Esophagus squamous epithelium (tissue), 5 donors: ENCODE data around the gene ANKRD60. TPM values are rescaled to one million over a fixed set of nuclear protein-coding genes. Genes with fewer than 3 reads are reported as not detected.

ENCODE experiments used
- DNase-seq: peaks from one replicate; lab custom pipeline; 2025; lab: John Stamatoyannopoulos, UW
- H3K27ac ChIP-seq, 4 donors: fragments of 200-600 bp; sonication (generic); one replicate each; pipeline ENCODE4 v1.5.1; 2016 to 2019; ENCODE audit warnings: mild to moderate bottlenecking in 1 of 4
- H3K27me3 ChIP-seq, 4 donors: fragments of 200-600 bp; sonication (generic); 1 replicate in 3 of 4; 2 replicates in 1 of 4; pipeline versions ENCODE4 v1.5.1 to v1.6.0; 2017 to 2021; ENCODE audit warnings: antibody characterized with exemption in 1 of 4
- H3K36me3 ChIP-seq, 3 donors: fragments of 200-600 bp; sonication (generic); one replicate each; pipeline ENCODE4 v1.5.1; 2016 to 2019
- H3K4me1 ChIP-seq, 3 donors: fragments of 200-600 bp; sonication (generic); one replicate each; pipeline ENCODE4 v1.5.1; 2017 to 2019
- H3K4me3 ChIP-seq, 4 donors: fragments of 200-600 bp; sonication (generic); 1 replicate in 3 of 4; 2 replicates in 1 of 4; pipeline ENCODE4 v1.5.1; 2016 to 2019; ENCODE audit warnings: mild to moderate bottlenecking in 2 of 4, moderate library complexity in 1 of 4
- H3K9me3 ChIP-seq, 3 donors: fragments of 200-600 bp; sonication (generic); one replicate each; pipeline ENCODE4 v1.5.1; 2016 to 2019
- POLR2A ChIP-seq, 4 donors: fragments of 450-650 bp; IDR thresholded peaks; one replicate each; pipeline ENCODE4 v1.6.1; 2017; ENCODE audit warnings: antibody characterized with exemption in 4 of 4, mild to moderate bottlenecking in 4 of 4, moderate library complexity in 3 of 4
- WGBS, 2 donors: methylation state at CpG; one replicate each; pipeline ENCODE4 v1.1.5; 2018; 5-methylcytosine and 5-hydroxymethylcytosine counted together
- intact Hi-C: fragments of 100-400 bp; cut with DNase I; formaldehyde crosslinking; loops from one replicate; pipeline ENCODE4 v1.15.0; 2022
- total RNA-seq, 4 donors: library from RNA; depleted of rRNA; stranded (reverse); fragments of >200 nt; gene quantifications; one replicate each; pipeline ENCODE4 v1.1.0, GENCODE V29; 2016
- TF ChIP-seq, protein P1 (sequence below), 6 experiments: fragments of 450-650 bp in 4 of 6; fragments of 200-600 bp in 2 of 6; sonication (generic) in 2 of 6; IDR thresholded peaks; one replicate each; pipeline ENCODE4 v1.5.1; 2016 to 2019; ENCODE audit warnings: antibody characterized with exemption in 6 of 6, mild to moderate bottlenecking in 4 of 6, moderate library complexity in 4 of 6
- donor health status: DM: yes; HTN: yes; CAD: no.

Gene ANKRD60
- total RNA-seq, 4 donors from 2014 or later, result not detected

DNA sequence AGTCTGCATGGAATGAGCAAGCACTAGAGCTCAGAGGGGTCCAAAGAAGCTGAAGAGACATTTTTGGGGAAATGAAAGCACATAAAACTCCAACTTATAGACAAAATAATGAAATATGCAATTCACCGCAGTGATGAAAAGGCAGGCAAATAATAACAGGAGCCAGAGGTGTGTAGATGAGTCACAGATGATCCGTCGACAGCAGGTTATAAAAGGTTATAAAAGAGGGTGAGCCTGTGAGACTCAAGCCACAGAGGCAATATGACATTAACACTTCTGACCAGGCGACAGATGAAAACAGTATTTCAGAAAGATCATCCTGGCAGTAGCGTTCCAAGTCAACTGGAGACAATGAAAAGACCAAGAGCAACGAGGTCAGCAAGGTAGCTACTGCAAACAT, 35.8 kb upstream of the ANKRD60 start:
- peaks cover 0 to 72% (median 14%) of the 10 kb centered on the region in 3 donors for H3K36me3 ChIP-seq
- intact Hi-C loops, result no loop called here
- H3K27ac ChIP-seq, result no peak overlapping the region
- no peak for DNase-seq
- H3K27me3 ChIP-seq, result no peaks in the 10 kb centered on the region
- H3K4me1 ChIP-seq, result no peaks in the 10 kb centered on the region
- no peaks in the 10 kb centered on the region for H3K9me3 ChIP-seq
- TF ChIP-seq, protein P1, sequence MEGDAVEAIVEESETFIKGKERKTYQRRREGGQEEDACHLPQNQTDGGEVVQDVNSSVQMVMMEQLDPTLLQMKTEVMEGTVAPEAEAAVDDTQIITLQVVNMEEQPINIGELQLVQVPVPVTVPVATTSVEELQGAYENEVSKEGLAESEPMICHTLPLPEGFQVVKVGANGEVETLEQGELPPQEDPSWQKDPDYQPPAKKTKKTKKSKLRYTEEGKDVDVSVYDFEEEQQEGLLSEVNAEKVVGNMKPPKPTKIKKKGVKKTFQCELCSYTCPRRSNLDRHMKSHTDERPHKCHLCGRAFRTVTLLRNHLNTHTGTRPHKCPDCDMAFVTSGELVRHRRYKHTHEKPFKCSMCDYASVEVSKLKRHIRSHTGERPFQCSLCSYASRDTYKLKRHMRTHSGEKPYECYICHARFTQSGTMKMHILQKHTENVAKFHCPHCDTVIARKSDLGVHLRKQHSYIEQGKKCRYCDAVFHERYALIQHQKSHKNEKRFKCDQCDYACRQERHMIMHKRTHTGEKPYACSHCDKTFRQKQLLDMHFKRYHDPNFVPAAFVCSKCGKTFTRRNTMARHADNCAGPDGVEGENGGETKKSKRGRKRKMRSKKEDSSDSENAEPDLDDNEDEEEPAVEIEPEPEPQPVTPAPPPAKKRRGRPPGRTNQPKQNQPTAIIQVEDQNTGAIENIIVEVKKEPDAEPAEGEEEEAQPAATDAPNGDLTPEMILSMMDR (IDR thresholded peaks at IDR 0.05), result no peak
- 60 to 67% methylated on average over 6 of the region's 6 CpGs for WGBS, 2 donors
- H3K4me3 ChIP-seq, result no peak overlapping the region

DNA sequence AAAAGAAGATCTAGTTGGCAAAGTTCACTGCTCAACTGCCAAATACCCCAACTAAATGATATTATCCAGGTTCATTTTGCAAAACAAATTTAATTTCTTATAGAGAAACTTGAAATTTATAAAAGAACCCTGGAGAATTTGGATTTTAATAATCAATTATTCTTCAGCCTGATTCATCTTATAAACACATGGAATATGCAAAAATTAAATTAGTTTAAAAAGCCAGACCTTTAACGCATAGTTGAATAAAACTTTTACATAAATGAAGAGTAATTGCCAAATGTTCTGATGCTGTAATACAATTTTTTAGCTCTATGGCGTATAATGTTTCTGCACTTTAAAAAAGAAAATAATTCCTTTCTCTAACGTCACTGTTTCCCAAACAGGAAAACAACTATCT, 33.2 kb upstream of the ANKRD60 start:
- no peaks in the 10 kb centered on the region for H3K9me3 ChIP-seq
- no peak for TF ChIP-seq POLR2A (IDR thresholded peaks at IDR 0.05)
- TF ChIP-seq, protein P1 (IDR thresholded peaks at IDR 0.05), result no peak
- DNase-seq, result no peak
- H3K4me3 ChIP-seq, result no peak overlapping the region
- H3K36me3 ChIP-seq, result peaks cover 0 to 46% (median 11%) of the 10 kb centered on the region in 3 donors
- H3K4me1 ChIP-seq, result no peaks in the 10 kb centered on the region
- intact Hi-C loops, result no loop called here
- no peaks in the 10 kb centered on the region for H3K27me3 ChIP-seq
- H3K27ac ChIP-seq, result no peak overlapping the region
- WGBS, 2 donors, result 87 to 91% methylated on average over 3 of the region's 3 CpGs

GRCh38 chr20:58260006-58260405, 31.6 kb upstream of the ANKRD60 start:
- Histone ChIP-seq H3K4me1 (no peaks in the 10 kb centered on the region), H3K9me3 (no peaks in the 10 kb centered on the region), H3K4me3 (no peak overlapping the region), H3K27ac (no peak overlapping the region), H3K36me3 (peaks cover 0 to 30% (median 11%) of the 10 kb centered on the region in 3 donors), H3K27me3 (no peaks in the 10 kb centered on the region)
- intact Hi-C loops, result no loop called here
- no peak for DNase-seq
- 82 to 90% methylated on average over 5 of the region's 5 CpGs for WGBS, 2 donors
- TF ChIP-seq, protein P1 (IDR thresholded peaks at IDR 0.05), result no peak
- TF ChIP-seq POLR2A (IDR thresholded peaks at IDR 0.05), result no peak

- intact Hi-C loops, result no loop called here
- WGBS, 2 donors, result 85 to 87% methylated on average over 4 of the region's 4 CpGs
- TF ChIP-seq, protein P1 (IDR thresholded peaks at IDR 0.05), result no peak
- TF ChIP-seq POLR2A (IDR thresholded peaks at IDR 0.05), result no peak
Measured at GRCh38 chr20:58256842-58257241, 28.4 kb upstream of the ANKRD60 start.

GRCh38 chr20:58256307-58256706, 27.9 kb upstream of the ANKRD60 start:
- no peak for DNase-seq
- no peak for TF ChIP-seq POLR2A (IDR thresholded peaks at IDR 0.05)
- TF ChIP-seq, protein P1 (IDR thresholded peaks at IDR 0.05), result no peak
- Histone ChIP-seq H3K9me3 (no peaks in the 10 kb centered on the region), H3K27ac (no peak overlapping the region), H3K36me3 (peaks cover 0 to under 1% (median 0%) of the 10 kb centered on the region in 3 donors), H3K4me1 (peaks cover 0 to 5% (median 0%) of the 10 kb centered on the region in 3 donors), H3K27me3 (no peaks in the 10 kb centered on the region), H3K4me3 (no peak overlapping the region)
- WGBS, 2 donors, result 88 to 90% methylated on average over 2 of the region's 2 CpGs
- intact Hi-C loops, result no loop called here

More at GRCh38 chr20:58256842-58257241, 28.4 kb upstream of the ANKRD60 start:
- peaks cover 0 to 4% (median 0%) of the 10 kb centered on the region in 3 donors for H3K4me1 ChIP-seq
- H3K36me3 ChIP-seq, result no peaks in the 10 kb centered on the region
- H3K9me3 ChIP-seq, result no peaks in the 10 kb centered on the region
- no peaks in the 10 kb centered on the region for H3K27me3 ChIP-seq
- no peak overlapping the region for H3K27ac ChIP-seq
- no peak overlapping the region for H3K4me3 ChIP-seq
- DNase-seq, result no peak
